ENCODE measurements around the gene CFAP45. TPM values are rescaled to one million over a fixed set of nuclear protein-coding genes. Genes with fewer than 3 reads are reported as not detected.

CFAP45 gene
- total and polyA plus RNA-seq, 2 experiments from 2014 or later, result 0.36 TPM; not detected in 1

DNA sequence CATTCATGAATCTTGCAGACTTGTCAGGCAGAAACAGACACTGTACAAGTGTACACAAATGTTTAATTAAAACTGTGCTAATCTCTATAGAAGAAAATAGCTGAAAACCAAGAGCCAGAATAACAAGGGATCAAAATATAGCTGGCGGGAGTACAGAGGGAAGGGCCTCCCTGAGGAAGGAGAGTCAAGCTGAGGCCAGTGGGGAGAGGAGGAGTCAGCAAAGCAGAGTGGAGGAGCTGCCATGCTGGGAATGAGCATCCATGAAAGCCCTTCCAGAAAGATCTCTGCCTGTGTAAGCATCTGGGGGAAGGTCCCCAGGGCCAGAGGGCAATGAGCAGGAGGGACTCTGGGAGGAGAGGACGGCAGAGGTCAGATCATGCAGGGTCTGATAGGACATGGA, 58.2 kb downstream of the CFAP45 start:
- Histone ChIP-seq H2AFZ (peak overlapping the region; percentile 23; the same call in 1 of the 2 replicates), H4K20me1 (replicated peaks; ENCODE audit: insufficient read depth) (no peaks in the 10 kb centered on the region), H3K27ac (ENCODE audit: low read depth) (no peak overlapping the region), H3K79me2 (replicated peaks; ENCODE audit: insufficient read depth) (no peaks in the 10 kb centered on the region), H3K27me3 (ENCODE audit: insufficient read depth) (no peaks in the 10 kb centered on the region), H3F3A (replicated peaks; ENCODE audit: low read depth) (no peaks in the 10 kb centered on the region), H3K4me3 (no peak overlapping the region), H3K4me2 (no peak overlapping the region), H3K36me3 (ENCODE audit: insufficient read depth) (no peaks in the 10 kb centered on the region), H3K9me2 (ENCODE audit: insufficient read depth) (no peaks in the 10 kb centered on the region; the same call in 1 of the 2 replicates), H3K4me1 (ENCODE audit: insufficient read depth) (no peaks in the 10 kb centered on the region; the same call in 1 of the 2 replicates)
- H3K36me3 Mint-ChIP-seq (ENCODE audit: low read depth), result no peaks in the 10 kb centered on the region
- peaks cover 4% of the 10 kb centered on the region for H3K27me3 Mint-ChIP-seq (ENCODE audit: insufficient read depth, low read depth, poor library complexity)
- DNase-seq (ENCODE audit: low spot score), result no peak
- no peak overlapping the region for H3K4me3 Mint-ChIP-seq
- no peaks in the 10 kb centered on the region for H3K9me3 Mint-ChIP-seq
- TF ChIP-seq, protein P1, sequence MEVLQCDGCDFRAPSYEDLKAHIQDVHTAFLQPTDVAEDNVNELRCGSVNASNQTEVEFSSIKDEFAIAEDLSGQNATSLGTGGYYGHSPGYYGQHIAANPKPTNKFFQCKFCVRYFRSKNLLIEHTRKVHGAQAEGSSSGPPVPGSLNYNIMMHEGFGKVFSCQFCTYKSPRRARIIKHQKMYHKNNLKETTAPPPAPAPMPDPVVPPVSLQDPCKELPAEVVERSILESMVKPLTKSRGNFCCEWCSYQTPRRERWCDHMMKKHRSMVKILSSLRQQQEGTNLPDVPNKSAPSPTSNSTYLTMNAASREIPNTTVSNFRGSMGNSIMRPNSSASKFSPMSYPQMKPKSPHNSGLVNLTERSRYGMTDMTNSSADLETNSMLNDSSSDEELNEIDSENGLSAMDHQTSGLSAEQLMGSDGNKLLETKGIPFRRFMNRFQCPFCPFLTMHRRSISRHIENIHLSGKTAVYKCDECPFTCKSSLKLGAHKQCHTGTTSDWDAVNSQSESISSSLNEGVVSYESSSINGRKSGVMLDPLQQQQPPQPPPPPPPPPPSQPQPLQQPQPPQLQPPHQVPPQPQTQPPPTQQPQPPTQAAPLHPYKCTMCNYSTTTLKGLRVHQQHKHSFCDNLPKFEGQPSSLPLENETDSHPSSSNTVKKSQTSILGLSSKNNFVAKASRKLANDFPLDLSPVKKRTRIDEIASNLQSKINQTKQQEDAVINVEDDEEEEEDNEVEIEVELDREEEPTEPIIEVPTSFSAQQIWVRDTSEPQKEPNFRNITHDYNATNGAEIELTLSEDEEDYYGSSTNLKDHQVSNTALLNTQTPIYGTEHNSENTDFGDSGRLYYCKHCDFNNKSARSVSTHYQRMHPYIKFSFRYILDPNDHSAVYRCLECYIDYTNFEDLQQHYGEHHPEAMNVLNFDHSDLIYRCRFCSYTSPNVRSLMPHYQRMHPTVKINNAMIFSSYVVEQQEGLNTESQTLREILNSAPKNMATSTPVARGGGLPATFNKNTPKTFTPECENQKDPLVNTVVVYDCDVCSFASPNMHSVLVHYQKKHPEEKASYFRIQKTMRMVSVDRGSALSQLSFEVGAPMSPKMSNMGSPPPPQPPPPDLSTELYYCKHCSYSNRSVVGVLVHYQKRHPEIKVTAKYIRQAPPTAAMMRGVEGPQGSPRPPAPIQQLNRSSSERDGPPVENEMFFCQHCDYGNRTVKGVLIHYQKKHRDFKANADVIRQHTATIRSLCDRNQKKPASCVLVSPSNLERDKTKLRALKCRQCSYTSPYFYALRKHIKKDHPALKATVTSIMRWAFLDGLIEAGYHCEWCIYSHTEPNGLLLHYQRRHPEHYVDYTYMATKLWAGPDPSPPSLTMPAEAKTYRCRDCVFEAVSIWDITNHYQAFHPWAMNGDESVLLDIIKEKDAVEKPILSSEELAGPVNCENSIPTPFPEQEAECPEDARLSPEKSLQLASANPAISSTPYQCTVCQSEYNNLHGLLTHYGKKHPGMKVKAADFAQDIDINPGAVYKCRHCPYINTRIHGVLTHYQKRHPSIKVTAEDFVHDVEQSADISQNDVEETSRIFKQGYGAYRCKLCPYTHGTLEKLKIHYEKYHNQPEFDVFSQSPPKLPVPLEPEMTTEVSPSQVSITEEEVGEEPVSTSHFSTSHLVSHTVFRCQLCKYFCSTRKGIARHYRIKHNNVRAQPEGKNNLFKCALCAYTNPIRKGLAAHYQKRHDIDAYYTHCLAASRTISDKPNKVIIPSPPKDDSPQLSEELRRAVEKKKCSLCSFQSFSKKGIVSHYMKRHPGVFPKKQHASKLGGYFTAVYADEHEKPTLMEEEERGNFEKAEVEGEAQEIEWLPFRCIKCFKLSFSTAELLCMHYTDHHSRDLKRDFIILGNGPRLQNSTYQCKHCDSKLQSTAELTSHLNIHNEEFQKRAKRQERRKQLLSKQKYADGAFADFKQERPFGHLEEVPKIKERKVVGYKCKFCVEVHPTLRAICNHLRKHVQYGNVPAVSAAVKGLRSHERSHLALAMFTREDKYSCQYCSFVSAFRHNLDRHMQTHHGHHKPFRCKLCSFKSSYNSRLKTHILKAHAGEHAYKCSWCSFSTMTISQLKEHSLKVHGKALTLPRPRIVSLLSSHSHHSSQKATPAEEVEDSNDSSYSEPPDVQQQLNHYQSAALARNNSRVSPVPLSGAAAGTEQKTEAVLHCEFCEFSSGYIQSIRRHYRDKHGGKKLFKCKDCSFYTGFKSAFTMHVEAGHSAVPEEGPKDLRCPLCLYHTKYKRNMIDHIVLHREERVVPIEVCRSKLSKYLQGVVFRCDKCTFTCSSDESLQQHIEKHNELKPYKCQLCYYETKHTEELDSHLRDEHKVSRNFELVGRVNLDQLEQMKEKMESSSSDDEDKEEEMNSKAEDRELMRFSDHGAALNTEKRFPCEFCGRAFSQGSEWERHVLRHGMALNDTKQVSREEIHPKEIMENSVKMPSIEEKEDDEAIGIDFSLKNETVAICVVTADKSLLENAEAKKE (CRISPR knock-in tag; IDR thresholded peaks at IDR 0.05), result no peak
- TF ChIP-seq REST (IDR thresholded peaks at IDR 0.05; ENCODE audit: unreplicated experiment) (no peak), EZH2phosphoT487 (IDR thresholded peaks at IDR 0.05; ENCODE audit: unreplicated experiment) (no peak), POLR2AphosphoS5 (IDR thresholded peaks at IDR 0.05; ENCODE audit: low read depth) (no peak), ZNF114 (CRISPR knock-in tag; IDR thresholded peaks at IDR 0.05) (no peak), NANOG (IDR thresholded peaks at IDR 0.05; ENCODE audit: borderline replicate concordance) (no peak), JUNB (IDR thresholded peaks at IDR 0.05; ENCODE audit: unreplicated experiment) (no peak), STAT1 (IDR thresholded peaks at IDR 0.05; ENCODE audit: unreplicated experiment) (no peak), EZH2 (IDR thresholded peaks at IDR 0.05; ENCODE audit: low read depth, unreplicated experiment) (no peak), CREB1 (CRISPR knock-in tag; IDR thresholded peaks at IDR 0.05; ENCODE audit: low read depth) (no peak), ZNF331 (CRISPR knock-in tag; IDR thresholded peaks at IDR 0.05; ENCODE audit: low read depth) (no peak)
- TF ChIP-seq, protein P2, sequence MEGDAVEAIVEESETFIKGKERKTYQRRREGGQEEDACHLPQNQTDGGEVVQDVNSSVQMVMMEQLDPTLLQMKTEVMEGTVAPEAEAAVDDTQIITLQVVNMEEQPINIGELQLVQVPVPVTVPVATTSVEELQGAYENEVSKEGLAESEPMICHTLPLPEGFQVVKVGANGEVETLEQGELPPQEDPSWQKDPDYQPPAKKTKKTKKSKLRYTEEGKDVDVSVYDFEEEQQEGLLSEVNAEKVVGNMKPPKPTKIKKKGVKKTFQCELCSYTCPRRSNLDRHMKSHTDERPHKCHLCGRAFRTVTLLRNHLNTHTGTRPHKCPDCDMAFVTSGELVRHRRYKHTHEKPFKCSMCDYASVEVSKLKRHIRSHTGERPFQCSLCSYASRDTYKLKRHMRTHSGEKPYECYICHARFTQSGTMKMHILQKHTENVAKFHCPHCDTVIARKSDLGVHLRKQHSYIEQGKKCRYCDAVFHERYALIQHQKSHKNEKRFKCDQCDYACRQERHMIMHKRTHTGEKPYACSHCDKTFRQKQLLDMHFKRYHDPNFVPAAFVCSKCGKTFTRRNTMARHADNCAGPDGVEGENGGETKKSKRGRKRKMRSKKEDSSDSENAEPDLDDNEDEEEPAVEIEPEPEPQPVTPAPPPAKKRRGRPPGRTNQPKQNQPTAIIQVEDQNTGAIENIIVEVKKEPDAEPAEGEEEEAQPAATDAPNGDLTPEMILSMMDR (conservative IDR thresholded peaks at IDR 0.05; ENCODE audit: low read depth in 2 of 2), result no peak
- TF ChIP-seq, protein P3, sequence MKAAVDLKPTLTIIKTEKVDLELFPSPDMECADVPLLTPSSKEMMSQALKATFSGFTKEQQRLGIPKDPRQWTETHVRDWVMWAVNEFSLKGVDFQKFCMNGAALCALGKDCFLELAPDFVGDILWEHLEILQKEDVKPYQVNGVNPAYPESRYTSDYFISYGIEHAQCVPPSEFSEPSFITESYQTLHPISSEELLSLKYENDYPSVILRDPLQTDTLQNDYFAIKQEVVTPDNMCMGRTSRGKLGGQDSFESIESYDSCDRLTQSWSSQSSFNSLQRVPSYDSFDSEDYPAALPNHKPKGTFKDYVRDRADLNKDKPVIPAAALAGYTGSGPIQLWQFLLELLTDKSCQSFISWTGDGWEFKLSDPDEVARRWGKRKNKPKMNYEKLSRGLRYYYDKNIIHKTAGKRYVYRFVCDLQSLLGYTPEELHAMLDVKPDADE (IDR thresholded peaks at IDR 0.05), result no peak
- peaks cover 6% of the 10 kb centered on the region for H3K4me1 Mint-ChIP-seq
- no peak for ATAC-seq
- no peak overlapping the region for H3K27ac Mint-ChIP-seq

Measured in GM23338 (cell line).